NK-92 treated with Interleukin-12 subunit alpha and Interleukin-12 subunit beta, amount 100 ng/mL, for 24 hours (cell line): ENCODE data around the gene PLCB2.
A peak's percentile ranks its signal among the peaks of the same experiment; 100 is the strongest.

Source experiments
- DNase-seq: peaks from one replicate; lab custom pipeline; 2025; lab: John Stamatoyannopoulos, UW

The PLCB2 gene

GRCh38 chr15:40286061-40286532 is 21.6 kb downstream of the PLCB2 start:
- DNase-seq = no peak

- DNase-seq = no peak
These were observed 22.2 kb downstream of the PLCB2 start for GRCh38 chr15:40285554-40286011.

GRCh38 chr15:40285151-40285550 is 22.6 kb downstream of the PLCB2 start:
- no peak for DNase-seq

- DNase-seq = no peak
These were observed 24.0 kb downstream of the PLCB2 start for GRCh38 chr15:40283615-40284300.

- DNase-seq = no peak
These were observed 24.7 kb downstream of the PLCB2 start, which contains the start of gene ANKRD63 for GRCh38 chr15:40282869-40283614. Gene ANKRD63 (minus strand): TSS chr15:40283064. CDS start chr15:40282586, 478 bp downstream.

GRCh38 chr15:40282147-40282868 is 25.4 kb downstream of the PLCB2 start:
- DNase-seq = no peak

- DNase-seq = no peak
These were observed 26.0 kb downstream of the PLCB2 start for GRCh38 chr15:40281801-40282146.

GRCh38 chr15:40281057-40281800 is 26.5 kb downstream of the PLCB2 start:
- no peak for DNase-seq

GRCh38 chr15:40280260-40281056 is 27.3 kb downstream of the PLCB2 start:
- no peak for DNase-seq

- DNase-seq = peak; percentile 49
These were observed 28.1 kb downstream of the PLCB2 start for GRCh38 chr15:40279437-40280141.

- DNase-seq = no peak
These were observed 29.7 kb downstream of the PLCB2 start for GRCh38 chr15:40278026-40278425.

GRCh38 chr15:40277471-40277870 is 30.3 kb downstream of the PLCB2 start:
- DNase-seq = no peak

GRCh38 chr15:40276927-40277326 is 30.8 kb downstream of the PLCB2 start:
- DNase-seq = no peak

- no peak for DNase-seq
These were observed 31.8 kb downstream of the PLCB2 start for GRCh38 chr15:40275954-40276353.

- DNase-seq = no peak
These were observed 32.2 kb downstream of the PLCB2 start for GRCh38 chr15:40275523-40275922.

- DNase-seq = peak; percentile 72
These were observed 33.1 kb downstream of the PLCB2 start for GRCh38 chr15:40274350-40275274.

GRCh38 chr15:40273428-40273827 is 34.3 kb downstream of the PLCB2 start:
- DNase-seq = no peak

- no peak for DNase-seq
These were observed 35.2 kb downstream of the PLCB2 start for GRCh38 chr15:40272485-40273056.
